ENCODE results near the gene APPBP2.

DNA sequence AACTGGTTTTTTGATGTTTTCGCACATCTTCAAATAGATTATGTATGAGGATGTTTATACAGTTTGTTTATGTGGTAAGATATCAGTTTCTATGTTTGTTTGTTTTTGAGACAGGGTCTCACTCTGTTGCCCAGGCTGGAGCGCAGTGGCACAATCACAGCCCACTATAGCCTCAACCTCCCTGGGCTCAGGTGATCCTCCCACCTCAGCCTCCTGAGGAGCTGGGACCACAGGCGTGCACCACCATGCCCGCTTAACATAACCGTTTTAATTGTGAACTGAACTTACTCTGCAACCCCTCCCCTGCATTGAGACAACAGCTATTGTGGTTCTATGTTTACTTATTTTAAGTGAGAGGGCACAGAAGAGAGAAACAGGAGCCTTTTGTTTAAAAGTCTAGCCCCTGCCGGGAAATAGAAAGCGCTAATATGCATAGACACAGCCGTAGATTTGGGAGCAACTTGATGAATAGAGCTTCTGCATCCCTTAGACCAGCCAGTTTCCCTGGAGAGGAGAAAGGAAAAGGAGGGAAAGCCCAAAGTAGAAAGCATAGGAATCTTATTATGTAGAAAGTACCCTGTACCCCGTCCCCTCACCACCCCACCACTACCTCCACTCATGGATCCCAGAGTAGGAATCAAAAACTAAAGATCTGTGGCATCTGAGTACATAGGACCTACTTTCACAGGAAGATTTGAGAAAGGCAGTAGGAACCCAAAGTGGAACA, 19.6 kb upstream of the APPBP2 start:
- no peak for TF ChIP-seq CTCF (IDR thresholded peaks at IDR 0.05; ENCODE audit: low read depth, low read length, poor library complexity, severe bottlenecking)
- TF ChIP-seq EZH2phosphoT487 (IDR thresholded peaks at IDR 0.05; ENCODE audit: borderline replicate concordance, low read length): no peak
